HG03045 (cell line): ENCODE data around the gene KPNA1.
"Not testable (repeated sequence)": the region's sequence is repeated elsewhere in the genome, so short reads cannot be mapped to it uniquely, and the experiment has no call there.

Experiments
- ATAC-seq: cut with Tn5 transposase; IDR thresholded peaks from one replicate; pipeline ENCODE4 v1.9.1; 2021; ENCODE audit warnings: mild to moderate bottlenecking, moderate library complexity; ENCODE audit not compliant: unreplicated experiment

The KPNA1 gene

DNA sequence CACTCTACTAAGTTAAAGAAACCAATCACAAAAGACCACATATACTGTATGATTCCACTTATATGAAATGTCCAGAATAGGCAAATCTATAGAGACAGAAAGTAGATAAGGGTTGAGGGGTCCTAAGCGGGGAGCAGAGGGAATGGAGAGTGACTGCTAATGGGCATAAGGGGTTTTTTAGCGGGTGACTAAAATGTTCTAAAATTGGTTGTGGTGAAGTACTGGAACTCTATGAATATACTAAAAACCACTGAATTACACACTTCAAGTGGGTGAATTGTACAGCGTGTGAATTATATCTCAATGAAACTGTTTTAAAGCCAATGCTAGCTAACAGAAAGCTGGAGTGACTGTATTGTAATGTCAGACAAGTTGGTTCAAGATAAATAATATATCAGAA is 33.3 kb downstream of the KPNA1 start:
- ATAC-seq, result no peak

GRCh38 chr3:122476532-122476931 is 38.2 kb downstream of the KPNA1 start:
- ATAC-seq, result no peak

DNA sequence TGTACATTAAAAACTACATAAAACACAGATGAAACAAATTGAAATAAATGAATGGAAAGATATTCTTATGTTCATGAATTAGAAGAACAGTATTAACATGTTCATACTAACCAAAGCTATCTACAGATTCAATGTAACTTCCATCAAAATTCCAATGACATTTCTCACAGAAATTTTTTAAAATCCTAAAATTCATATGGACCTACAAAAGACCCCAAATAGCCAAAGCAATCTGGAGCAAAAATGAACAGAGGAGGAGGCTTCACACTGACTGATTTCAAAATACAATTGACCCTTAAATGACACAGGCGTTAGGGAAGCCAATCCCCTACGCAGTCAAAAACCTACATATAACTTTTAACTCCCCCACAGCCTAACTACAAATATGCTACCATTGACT is 39.4 kb downstream of the KPNA1 start:
- ATAC-seq, result no peak

DNA sequence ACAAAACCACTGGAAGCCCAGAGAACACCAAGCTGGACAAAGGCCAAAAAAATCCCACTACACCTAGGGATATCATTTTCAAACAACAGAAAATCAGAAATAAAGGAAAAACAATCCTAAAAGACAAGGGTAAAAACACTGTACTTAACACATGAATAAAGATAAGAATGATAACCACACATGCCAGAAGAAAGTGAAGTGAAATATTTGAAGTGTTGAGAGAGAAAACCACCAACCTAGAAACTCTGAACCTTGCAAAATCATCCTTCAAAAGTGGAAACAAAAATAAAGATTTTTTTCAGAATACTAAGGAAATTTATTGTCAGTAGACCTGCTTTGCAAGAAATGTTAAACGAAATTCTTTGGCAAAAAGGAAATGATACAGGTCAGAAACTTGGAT is 45.1 kb downstream of the KPNA1 start:
- no peak for ATAC-seq

GRCh38 chr3:122468896-122469533 is 45.7 kb downstream of the KPNA1 start:
- ATAC-seq, result no peak

DNA sequence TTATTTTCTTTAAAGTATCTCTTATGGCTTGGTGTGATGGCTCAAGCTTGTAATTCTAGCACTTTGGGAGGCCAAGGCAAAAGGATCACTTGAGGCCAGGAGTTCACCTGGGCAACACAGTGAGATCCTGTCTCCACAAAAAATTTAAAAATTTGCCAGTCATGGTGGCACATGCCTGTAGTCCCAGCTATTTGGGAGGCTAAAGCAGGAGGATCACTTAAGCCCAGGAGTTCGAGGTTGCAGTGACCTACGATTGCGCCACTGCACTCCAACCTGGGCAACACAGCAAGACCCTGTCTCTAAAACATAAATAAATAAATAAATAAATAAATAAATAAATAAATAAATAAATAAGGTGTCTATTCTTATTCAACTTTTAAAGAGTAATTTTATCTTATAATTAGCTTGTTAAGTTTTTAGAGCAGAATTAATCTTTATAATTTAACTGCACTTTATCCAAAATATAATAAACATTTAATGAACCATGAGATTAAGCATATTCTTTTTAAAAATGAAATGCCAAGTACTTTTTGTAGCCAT is 48.0 kb downstream of the KPNA1 start:
- no peak for ATAC-seq

GRCh38 chr3:122464659-122465058 is 50.1 kb downstream of the KPNA1 start:
- ATAC-seq, result no peak

- no peak for ATAC-seq
Observed at GRCh38 chr3:122462406-122462805, 52.3 kb downstream of the KPNA1 start.

DNA sequence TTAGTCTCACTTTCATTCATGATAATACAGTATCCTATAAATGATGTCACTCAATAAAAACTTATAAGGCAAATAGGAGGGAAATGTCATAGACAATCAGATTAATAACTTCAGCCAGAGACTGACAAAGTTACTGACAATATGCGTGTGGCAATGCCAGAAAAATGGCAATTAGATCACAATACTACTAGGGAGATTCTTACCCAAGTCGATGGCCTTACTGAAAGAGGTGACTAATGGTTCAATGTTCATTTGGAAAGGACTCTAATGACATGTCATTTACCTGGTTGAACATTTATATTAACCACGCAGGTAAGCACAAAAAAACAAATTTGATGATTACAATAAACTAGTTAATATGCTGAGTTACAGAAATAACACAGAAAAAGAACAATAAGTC is 52.9 kb downstream of the KPNA1 start:
- no peak for ATAC-seq

DNA sequence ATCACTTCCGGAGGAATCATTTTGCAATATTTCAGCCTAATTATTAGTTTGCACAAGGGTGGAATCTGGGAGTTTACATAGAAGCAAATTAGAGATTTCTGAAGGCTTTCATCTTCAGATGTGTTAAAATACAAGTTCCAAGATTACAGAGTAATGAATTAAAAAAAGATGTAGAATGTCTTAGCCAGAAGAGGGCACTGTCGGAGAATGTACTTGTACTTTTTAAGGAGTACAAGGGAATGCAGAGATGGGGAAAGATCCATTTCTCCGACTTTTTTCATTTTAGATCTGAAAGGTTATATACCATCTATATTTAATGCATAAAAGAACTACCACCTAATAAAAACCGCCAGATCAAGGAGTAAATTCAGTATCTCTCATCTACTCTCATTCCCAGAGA is 55.7 kb downstream of the KPNA1 start:
- ATAC-seq, result no peak

- ATAC-seq, result no peak
Observed at GRCh38 chr3:122457706-122458105, 57.0 kb downstream of the KPNA1 start.

DNA sequence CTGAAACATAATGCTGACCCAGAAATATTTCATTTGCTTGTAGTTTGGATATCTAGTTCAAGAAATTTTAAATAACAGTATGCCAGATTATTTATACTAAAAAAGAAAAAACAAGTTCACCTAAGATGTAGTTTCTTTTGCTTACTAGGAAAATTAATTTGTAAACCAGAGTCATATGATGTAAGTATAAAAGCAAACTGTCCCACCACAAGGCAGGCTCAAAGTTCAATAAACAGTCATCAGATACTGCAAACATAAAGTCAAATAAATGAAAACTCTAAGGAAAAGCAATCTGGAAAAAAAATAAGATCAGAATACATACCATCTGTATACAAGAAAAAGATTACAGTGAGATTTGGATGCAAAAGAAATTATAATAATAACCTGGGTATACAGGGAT is 58.7 kb downstream of the KPNA1 start:
- ATAC-seq, result no peak

GRCh38 chr3:122451371-122451770 is 63.4 kb downstream of the KPNA1 start:
- ATAC-seq, result no peak

GRCh38 chr3:122448218-122448617 is 66.5 kb downstream of the KPNA1 start:
- ATAC-seq, result not testable (repeated sequence)

GRCh38 chr3:122444491-122444887 is 70.2 kb downstream of the KPNA1 start:
- not testable (repeated sequence) for ATAC-seq

GRCh38 chr3:122443762-122444490 is 70.8 kb downstream of the KPNA1 start:
- ATAC-seq, result not testable (repeated sequence)

DNA sequence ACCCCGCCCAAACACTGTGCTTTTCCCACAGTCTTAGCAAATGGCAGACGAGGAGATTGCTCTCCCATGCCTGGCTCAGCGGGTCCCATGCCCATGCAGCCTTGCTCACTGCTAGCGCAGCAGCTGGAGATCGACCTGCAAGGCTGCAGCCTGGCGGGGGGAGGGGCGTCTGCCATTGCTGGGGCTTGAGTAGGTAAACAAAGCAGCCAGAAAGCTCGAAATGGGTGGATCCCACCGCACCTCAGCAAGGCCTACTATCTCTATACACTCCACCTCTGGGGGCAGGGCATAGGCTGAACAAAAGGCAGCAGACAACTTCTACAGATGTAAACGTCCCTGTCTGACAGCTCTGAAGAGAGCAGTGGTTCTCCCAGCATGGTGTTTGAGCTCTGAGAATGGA is 71.6 kb downstream of the KPNA1 start:
- ATAC-seq, result no peak

DNA sequence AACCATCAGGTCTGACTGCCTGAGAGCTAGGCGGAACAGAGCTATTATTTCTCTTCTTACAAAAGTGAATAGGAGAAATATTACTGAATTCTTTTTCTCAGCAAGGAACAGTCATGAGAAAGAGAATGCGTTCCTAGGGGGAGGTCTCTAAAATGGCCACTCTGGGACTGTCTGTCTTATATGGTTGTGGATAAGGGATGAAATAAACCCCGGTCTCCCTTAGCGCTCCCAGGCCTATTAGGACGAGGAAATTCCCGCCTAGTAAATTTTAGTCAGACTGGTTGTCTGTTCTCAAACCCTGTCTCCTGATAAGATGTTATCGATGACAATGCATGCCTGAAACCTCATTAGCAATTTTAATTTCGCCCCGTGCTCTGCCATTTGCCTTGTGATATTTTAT is 78.8 kb downstream of the KPNA1 start:
- ATAC-seq, result no peak

- ATAC-seq, result no peak
Observed at GRCh38 chr3:122430371-122430770, 84.4 kb downstream of the KPNA1 start.

DNA sequence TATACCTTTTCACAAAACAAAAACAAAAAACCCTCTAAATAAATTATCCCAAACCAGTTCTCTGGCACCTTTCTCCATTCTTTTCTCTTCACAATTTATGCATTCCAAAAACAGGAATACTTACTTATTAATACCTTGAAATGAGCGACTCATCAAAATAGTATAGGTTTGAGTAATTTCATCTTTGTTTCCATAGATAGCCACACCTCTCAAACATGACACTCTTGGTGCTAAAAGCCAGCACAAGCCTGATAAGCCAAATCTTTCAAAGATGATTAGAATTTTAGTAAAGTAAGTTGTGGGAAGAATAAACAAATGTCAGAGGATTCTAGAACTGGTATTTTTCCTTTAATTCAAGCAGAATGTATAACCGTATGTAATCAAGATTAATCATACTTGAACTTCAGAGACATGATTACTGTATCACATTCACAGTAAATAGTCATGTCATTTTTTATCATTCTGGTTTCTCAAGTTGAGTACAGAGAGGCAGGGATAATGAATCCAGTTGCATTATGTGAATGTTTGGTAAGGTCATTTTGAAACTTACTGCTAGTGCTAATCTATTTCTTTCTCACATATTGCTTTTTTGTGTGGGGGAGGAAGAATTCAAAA is 86.8 kb downstream of the KPNA1 start:
- no peak for ATAC-seq

DNA sequence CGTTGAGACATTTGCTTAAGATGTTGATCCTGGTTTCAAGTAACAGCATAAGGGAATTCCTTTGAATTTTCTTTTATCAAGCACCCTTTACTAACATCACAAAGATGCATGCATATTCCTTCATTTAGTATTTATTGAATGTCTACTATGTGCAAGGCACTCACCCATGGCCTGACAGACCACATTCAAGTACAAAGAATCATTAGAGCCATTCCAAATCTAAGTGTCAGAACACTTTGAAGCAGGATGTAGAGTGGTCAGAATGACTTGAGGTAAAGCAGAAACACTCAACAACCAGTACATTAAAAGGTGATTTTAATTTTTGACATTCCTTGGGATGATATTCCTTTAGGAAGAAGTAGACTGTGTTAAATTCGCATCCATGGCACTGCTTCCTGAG is 92.9 kb downstream of the KPNA1 start:
- no peak for ATAC-seq

GRCh38 chr3:122421101-122421500 is 93.6 kb downstream of the KPNA1 start:
- no peak for ATAC-seq
